GM18499 (cell line): ENCODE data around the gene C5orf22.
"Not testable (repeated sequence)": the region's sequence is repeated elsewhere in the genome, so short reads cannot be mapped to it uniquely, and the experiment has no call there.

Experiments
- ATAC-seq: cut with Tn5 transposase; IDR thresholded peaks from one replicate; pipeline ENCODE4 v1.9.1; 2021; ENCODE audit warnings: moderate number of reproducible peaks; ENCODE audit not compliant: insufficient read depth, unreplicated experiment

C5orf22 gene

DNA sequence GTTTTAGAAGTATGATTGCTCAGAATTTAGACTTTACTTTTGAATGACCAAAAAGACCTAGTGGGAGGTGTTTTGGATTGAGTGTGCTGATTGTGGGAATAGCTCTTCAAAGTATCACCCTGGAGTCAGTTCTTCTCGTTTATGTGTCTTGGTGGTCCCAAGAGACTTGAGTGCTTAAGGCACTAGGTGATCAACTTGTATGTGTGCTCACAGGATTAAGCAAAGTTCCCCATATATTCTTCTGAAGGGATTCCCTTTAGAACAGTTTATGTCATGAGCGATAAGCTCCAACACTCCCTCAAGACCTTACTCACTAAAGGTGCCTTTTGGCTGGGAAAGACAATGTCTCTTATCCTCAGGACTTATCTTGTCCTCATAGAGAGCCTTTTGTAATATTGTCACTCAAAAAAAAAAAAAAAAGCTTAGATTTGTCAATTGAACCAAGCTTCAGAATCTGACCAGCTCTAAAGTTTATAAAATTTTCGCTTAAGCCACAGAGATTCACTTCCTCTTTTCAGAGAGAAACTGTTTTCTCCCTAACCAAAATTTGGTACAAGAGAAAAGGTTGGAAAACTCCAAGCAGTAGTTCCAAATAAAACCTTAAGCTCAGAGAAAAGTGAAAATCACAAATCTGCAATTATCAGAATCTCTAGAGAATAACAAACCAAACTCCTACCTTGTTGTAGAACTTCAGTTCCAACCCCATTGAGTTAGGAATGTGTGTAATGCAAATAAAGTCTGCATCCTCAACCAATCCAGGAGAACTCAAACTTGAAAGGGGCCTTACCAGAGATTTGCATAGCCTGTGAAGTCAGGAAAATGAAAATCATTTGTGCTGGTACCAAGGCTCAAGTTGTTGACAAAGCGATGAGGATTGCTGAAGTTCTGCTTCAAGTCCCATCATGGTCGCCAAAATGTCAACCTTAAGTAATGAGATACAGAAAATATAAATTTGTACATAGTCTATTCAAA, 66.8 kb downstream of the C5orf22 start:
- no peak for ATAC-seq

DNA sequence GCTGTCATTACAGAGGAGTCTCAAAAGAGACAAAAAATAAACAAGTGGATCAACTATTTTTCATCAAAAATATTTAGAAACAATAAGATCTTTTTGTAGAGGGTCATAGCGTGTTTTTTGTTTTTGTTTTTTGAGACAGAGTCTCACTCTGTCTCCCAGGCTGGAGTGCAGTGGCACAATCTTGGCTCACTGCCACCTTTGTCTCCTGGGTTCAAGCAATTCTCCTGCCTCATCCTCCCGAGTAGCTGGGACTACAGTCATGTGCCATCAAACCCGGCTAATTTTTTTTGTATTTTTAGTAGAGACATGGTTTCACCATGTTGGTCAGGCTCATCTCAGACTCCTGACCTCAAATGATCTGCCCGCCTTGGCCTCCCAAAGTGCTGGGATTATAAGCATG, 70.2 kb downstream of the C5orf22 start:
- ATAC-seq: not testable (repeated sequence)

DNA sequence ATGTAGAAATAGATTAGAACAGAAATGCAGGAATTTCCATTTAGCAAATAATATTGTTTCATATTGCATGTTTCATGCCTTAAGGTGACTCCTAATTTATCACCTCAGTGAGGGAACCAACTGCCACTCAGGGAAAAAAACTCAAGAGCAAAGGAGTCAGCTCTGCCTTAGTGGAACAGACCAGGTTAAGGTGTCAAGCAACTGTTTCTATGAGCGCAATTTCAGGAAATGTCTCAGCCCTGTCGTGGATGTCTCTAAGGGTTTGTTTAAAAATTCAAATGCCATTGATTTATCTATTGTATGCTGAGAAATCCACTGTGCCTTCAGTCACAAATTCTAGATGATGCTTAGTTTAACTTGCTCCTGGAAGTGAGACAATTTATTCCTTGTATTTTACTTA, 72.1 kb downstream of the C5orf22 start:
- ATAC-seq: no peak

DNA sequence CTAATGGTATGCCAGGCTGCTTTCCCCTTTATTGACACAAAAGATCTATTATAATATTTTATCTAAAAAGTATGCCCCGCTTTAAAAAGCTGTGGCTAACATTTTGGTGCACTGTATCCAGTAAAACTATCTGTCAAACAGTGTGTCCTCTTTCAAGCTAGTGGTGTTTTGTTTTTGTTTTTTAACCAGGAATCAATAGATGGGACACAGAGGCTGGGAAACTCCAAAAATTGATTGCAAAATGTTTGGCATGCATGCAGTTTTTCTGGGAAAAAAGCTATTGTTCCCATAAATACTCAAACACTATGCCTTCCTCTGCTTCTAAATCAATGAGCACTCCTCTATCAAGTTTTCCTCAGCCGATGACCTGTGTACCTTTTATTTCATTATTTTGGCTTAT, 72.5 kb downstream of the C5orf22 start:
- ATAC-seq: no peak
